PC-9 (cell line): ENCODE data around the gene ALKBH4.

Source experiments
- EZH2 ChIP-seq: fragments of 200-600 bp; sonication (generic); IDR thresholded peaks from 2 replicates; pipeline ENCODE4 v1.8.0; 2017; ENCODE audit warnings: antibody characterized with exemption, low read depth
- TF ChIP-seq, protein P1 (sequence below): fragments of 200-600 bp; sonication (generic); conservative IDR thresholded peaks from 2 replicates; pipeline ENCODE4 v1.6.1; 2017; ENCODE audit warnings: mixed run types, antibody characterized with exemption, mild to moderate bottlenecking, moderate library complexity

DNA sequence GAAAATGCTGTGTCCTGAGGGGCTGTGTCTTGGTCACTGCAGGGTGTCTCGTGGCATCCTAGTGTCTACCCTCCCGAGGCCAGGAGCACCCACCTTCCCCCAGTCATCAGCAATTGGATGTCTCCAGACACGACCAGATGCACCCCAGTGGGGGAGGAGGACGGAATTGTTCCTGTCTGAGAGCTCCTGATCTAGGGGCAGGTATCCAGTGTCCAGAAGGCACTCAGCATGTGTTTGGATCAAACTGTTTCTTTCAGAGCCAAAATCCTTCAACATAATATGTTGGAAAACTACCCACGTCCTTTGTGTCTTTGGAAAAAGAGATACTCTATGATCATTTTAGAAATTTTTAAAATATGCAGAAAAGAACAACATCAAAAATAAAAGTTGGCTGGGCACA, 51.6 kb downstream of the ALKBH4 start:
- no peak for TF ChIP-seq EZH2
- TF ChIP-seq, protein P1, sequence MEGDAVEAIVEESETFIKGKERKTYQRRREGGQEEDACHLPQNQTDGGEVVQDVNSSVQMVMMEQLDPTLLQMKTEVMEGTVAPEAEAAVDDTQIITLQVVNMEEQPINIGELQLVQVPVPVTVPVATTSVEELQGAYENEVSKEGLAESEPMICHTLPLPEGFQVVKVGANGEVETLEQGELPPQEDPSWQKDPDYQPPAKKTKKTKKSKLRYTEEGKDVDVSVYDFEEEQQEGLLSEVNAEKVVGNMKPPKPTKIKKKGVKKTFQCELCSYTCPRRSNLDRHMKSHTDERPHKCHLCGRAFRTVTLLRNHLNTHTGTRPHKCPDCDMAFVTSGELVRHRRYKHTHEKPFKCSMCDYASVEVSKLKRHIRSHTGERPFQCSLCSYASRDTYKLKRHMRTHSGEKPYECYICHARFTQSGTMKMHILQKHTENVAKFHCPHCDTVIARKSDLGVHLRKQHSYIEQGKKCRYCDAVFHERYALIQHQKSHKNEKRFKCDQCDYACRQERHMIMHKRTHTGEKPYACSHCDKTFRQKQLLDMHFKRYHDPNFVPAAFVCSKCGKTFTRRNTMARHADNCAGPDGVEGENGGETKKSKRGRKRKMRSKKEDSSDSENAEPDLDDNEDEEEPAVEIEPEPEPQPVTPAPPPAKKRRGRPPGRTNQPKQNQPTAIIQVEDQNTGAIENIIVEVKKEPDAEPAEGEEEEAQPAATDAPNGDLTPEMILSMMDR: no peak
